GM18870 (cell line): ENCODE measurements around the gene CLIC4.
A peak's percentile ranks its signal among the peaks of the same experiment; 100 is the strongest.
"Not testable (repeated sequence)": the region's sequence is repeated elsewhere in the genome, so short reads cannot be mapped to it uniquely, and the experiment has no call there.

Source experiments
- ATAC-seq: cut with Tn5 transposase; IDR thresholded peaks from one replicate; pipeline ENCODE4 v1.9.1; 2021; ENCODE audit warnings: moderate library complexity; ENCODE audit not compliant: unreplicated experiment

CLIC4 gene

DNA sequence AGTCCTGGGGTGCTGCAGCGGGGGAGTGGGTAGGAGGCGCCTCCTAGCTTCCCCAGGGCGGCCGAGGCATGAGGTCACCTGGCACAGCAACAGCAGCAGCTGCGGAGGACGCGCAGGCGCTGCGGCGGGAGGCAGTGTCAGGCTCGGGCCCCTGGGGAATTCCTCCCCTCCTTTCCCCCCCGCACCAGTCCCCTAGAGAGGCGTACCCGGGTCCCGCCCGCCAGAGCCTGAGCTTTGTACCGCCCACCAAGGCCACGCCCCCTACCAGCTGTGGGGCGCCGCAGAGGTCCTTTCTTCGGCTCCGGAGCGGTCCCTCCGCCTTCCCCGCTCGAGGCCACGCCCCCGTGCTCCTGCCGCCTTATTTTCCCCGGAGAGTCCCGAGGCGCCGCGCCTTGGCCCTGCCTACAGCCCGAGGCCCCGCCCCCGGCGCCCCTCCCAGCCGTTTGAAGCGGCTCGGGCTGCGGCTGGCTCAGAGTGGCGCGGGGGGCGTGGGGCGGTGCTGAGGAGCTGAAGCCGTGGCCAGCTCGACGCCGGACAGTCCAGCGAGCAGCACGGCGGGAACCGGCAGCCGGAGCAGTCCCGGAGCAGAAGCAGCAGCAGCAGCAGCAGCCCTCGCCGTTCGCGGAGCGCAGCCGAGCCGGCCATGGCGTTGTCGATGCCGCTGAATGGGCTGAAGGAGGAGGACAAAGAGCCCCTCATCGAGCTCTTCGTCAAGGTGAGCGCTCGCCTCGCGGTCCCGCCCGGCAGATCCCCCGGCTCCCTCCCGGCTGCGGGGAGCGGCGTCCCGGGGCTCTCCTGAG is at the start of gene CLIC4:
Gene CLIC4, plus strand, starts transcription at position 537 of the 800 bp plus-strand sequence. Its CDS starts 107 bp downstream, at position 644.
- peak; percentile 55 for ATAC-seq

DNA sequence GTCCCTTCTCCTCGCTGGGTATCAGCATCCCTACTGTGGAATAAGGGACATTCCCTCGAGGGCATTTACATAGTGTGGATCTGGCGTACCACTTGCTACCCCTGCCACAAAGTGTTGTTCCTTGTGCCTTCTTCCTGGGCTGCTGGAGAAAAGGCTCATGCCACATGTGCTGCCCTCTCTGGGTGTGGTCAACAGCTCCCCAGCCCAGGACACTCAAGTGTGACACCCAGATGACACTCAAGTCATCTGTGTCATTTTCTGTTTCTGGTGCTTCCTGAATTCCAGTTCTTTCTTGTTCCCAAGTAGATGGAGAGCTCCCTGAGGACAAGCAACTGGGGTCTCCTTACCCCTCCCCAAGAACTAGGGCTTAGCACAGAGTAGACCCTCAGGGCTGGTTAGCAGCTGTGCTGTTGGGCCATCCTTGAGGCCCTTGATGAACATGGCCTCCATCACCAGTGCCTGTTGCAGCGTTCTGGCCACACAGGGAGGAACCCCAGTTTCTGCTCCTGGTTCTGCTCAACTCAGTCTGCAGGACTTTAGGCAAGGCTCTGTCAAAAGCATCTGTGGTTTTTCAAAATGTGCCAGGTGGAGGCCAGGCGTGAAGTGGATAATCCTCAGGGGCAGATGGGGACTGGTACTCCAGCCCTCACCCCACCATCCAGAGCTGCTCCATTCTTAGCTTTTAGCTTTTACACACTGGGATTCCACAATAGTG is 49.0 kb upstream of the CLIC4 start:
- no peak for ATAC-seq

DNA sequence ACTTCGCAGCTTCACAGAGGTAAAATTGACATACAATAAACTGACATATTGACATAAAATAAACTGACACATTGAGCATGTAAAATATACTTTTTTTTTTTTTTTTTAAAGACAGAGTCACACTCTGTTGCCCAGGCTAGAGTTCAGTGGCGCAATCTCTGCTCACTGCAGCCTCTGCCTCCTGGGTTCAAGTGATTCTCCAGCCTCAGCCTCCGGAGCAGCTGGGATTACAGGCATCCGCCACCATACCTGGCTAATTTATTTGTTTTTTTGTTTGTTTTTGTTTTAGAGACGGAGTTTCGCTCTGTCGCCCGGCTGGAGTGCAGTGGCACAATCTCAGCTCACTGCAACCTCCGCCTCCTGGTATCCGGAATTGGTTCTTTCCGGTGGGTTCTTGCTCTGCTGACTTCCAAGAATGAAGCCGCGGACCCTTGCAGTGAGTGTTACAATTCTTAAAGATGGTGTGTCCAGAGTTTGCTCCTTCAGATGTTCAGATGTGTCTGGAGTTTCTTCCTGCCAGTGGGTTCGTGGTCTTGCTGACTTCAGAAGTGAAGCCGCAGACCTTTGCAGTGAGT is 48.4 kb upstream of the CLIC4 start:
- no peak for ATAC-seq

DNA sequence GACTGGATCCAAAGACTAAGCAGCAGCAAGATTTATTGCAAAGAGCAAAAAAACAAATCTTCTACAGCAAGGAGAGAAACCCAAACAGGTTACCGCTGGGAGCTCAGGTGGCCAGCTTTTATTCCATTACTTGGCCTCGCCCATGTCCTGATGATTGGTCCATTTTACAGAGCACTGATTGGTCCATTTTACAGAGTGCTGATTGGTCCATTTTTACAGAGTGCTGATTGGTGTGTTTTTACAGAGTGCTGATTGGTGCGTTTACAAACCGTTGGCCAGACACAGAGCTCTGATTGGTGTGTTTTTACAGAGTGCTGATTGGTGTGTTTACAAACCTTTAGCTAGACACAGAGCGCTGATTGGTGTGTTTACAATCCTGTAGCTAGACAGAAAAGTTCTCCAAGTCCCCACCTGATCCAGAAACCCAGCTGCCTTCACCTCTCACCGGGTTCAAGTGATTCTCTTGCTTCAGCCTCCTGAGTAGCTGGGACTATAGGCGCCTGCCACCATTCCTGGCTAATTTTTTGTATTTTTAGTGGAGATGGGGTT is 47.7 kb upstream of the CLIC4 start:
- ATAC-seq, result not testable (repeated sequence)

DNA sequence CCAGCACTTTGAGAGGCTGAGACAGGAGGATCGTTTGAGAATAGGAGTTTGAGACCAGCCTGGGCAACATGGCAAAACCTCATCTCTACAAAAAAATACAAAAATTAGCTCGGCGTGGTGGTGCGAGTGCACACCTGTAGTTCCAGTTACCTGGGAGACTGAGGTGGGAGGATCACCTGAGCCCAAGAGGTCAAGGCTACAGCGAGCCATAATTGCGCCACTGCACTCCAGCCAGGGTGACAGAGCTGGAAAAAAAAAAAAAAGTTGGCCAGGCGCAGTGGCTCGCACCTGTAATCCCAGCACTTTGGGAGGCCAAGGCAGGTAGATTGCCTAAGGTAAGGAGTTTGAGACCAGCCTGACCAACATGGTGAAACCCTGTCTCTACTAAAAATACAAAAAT is 46.9 kb upstream of the CLIC4 start:
- not testable (repeated sequence) for ATAC-seq

DNA sequence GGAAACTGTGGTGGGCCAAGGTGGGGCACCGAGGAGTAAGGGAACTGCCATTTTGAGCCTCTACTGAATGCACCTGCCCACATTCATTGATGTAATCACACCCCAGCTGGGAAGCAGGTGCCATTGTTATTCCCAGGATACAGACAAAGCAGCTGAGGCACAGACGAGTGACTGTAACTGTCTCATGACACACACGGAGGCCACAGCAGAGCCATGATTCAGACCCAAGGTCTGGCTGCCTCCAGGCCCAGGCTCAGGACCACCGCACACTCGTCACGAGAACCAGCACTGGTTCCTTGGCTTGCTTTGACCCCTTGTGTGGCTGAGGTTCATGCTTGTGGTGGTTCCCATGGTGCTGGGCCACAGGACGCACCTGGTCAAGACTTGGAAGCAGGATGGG is 45.6 kb upstream of the CLIC4 start:
- ATAC-seq, result no peak

DNA sequence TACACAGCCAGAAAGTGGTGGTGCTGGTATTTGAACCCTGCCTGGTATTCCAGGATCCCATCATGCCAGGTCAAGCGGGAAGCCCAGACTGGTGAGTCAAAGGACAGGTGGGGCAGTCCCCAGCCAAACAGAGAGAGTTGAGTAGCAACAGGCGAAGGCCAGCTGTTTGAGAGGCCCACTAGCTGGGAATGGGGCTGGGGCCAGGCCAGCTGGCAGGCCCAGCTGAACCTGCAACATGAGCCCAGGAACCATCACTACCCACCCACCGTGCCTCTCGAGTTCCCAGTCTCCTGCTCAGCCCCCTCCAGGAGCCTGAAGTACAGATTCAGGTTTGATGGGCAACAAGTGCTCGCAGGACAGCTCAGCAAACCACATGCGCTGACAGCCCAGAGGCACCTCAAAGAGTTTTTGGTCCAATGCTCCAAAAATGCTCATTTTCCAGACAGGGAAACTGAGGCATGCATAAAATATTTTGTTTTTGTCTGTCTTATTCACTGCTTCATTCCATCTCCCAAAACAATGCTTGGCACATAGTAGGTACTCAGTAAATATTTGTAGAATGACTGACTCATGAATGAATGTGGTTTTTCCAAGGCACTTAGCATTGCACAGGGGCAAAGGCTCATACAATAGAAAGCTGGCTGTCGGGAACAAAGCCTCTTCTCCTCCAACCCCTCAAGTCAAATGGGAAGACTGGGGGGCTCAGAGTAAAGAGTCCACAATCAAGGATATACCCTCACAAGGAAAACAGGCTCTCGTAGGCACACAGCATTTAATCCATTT is 42.5 kb upstream of the CLIC4 start:
- ATAC-seq, result no peak

DNA sequence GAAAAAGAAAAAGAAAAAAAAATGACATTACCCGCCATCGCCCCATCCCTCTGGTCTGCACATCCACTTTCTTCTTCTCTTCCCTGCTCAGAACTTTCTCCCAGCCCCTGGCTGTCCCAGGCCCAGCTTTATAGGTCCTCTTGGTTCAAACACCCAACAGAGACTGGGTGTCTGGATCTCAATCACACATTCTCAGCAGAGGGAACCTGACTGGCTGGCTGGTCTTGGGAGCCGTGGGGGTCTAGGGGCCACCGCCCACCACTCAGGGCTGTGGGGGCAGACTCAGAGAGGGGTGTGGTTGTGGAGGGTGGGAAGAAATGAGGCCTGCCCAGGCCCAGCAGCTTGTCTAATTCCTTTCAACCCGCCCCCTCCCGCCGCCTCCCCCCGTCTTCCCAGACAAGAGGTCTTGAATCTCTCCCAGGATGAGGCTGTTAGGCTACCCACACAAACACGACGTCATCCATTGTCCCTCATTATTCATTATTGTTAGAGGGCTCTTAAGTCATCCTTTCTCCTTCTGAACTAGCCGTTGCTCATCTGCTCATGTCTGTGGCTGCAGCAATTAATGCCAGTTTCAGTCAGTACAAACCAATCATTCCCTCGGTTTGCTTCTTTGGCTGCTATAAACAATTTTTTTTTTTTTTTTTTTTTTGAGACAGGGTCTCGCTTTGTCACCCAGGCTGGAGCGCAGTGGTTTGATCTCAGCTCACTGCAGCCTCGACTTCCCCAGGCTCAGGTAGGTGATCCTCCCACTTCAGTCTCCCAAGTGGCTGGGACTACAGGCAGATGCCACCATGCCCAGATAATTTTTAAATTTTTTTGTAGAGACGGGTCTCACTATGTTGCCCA is 40.6 kb upstream of the CLIC4 start:
- ATAC-seq, result no peak

DNA sequence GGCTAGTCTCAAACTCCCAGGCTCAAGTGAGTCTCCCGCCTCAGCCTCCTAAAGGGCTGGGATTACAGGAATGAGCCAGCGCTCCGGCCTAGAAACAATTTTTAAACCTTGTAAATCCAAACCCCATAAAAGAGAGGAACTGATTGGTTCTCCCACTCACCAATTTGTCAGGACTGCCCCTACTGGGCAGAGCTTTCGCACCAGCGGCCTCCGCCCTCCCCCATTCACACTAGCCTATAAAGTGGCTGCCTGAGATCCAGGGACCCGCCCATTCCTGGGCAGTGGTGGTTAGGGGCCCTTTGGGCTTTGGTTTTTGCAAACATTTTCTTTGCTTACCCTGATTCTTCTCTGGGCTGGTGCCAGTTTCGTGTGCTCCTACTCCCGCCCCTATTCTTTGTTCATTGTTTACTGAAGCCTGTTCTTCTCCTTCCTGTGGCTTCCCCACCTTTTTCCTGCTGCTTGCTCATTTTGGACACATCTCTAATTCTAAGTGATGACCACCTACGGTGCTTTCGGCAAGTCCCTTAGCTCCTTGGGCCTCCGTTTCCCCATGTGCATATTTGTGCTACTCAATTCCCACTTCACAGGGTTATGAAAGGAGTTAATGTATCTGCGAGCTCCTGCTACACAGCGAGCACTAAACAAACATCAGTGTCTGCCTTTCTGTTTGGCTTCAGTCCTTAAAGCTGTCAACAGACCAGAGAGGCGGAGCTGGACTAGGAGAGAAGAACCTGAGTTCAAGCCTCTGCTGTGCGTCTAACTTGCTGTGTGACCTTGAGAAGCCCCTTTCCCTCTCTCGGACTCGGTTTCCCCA is 39.8 kb upstream of the CLIC4 start:
- no peak for ATAC-seq

DNA sequence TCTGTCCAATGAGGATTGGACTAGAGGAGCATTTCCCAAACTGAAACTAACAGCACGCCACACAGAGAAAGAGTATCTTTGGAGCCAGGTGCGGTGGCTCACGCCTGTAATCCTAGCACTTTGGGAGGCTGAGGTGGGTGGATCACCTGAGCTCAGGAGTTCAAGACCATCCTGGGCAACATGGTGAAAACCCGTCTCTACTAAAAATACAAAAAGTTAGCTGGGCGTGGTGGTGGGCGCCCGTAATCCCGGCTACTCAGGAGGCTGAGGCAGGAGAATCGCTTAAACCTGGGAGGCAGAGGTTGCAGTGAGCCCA is 39.2 kb upstream of the CLIC4 start:
- not testable (repeated sequence) for ATAC-seq

DNA sequence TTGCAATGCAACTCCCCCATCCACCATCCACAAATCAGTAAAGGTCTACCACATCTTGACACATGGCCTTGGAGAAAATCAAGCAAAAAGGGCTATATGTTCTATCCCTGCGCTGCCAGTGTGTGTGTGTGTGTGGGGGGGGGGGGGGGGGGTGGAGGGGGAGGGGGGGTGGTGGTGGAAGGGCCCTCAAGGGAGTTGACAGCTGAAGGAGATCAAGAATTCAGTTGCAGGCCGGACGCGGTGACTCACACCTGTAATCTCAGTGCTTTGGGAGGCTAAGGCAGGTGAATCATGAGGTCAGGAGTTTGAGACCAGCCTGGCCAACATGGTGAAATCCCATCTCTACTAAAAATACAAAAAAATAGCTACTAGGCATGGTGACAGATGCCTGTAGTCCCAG is 37.6 kb upstream of the CLIC4 start:
- ATAC-seq, result no peak

DNA sequence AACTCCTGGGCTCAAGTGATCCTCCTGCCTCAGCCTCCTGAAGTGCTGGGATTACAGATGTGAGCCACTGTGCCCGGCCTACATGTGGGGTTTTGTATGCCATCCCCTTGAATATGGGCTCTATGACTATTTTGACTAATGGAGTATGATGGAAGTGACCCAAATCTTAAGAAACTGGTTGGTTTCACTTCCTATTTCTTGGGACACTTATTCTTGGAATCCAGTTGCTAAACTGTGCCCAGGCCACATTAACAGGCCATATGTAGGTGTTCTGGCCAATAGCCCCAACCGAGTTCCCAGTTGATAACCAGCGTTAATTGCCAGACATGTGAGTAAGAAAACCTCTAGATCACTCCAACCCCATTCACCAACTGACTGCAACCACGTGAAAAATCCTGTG is 36.3 kb upstream of the CLIC4 start:
- ATAC-seq, result no peak

DNA sequence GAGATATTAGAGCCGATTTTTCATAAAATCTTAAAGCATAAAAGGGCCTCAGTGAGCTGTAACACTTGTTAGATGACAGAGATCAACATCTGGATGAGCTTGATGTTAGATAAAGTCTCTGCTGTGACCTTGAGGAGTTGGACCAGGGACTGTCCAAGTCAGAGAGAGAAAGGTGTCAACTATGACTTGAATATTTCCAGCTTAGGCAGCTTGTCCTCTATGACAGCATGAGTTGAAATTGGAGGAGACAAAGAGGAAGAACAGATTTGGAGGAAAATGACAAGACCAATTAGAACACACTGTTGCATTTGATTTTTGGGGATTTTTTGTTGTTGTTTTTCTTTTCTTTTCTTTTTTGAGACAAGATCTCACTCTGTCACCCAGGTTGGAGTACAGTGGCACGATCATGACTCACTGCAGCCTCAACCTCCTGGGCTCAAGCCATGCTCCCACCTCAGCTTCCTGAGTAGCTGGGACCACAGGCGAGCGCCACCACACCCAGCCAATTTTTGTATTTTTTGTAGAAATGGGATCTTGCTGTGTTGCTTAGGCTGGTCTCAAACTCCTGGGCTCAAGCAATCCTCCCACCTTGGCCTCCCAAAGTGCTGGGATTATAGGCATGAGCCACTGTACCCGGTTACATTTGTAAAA is 35.3 kb upstream of the CLIC4 start:
- no peak for ATAC-seq

DNA sequence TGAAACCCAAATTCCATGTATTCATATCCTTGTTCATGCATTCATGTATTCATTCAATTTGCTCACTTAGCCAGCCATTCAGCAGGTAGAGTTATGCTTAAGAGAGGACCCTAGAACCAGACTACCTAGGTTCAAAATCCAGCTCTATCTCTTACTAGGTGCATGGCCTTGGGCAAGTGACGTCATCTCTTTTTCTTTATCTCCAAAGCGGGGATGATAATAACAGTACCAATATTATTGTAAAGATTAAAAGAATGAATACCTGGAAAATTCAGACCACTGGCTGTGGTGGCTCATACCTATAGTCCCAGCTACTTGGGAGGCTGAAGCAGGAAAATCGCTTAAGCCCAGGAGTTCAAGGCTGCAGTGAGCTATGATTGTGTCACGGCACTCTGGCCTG is 33.9 kb upstream of the CLIC4 start:
- no peak for ATAC-seq

DNA sequence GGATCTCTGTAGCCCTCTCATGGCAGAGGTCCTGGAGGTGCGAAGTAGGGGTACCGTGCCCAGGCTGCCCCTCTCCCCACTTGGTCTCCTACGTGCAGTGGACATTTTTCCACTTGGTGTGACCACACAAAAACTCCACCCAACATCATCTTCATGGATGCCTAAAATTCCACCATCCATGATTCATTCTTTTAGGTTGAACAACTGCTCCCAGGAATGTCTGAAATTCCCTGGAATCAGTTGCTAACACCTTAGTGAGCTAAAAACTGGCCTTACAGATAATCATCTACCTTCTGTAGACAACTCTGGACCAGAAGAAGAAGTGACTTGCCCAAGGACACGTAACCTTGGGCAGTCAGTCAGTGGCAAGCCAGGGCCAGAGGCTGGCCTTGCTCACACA is 32.1 kb upstream of the CLIC4 start:
- ATAC-seq, result no peak

DNA sequence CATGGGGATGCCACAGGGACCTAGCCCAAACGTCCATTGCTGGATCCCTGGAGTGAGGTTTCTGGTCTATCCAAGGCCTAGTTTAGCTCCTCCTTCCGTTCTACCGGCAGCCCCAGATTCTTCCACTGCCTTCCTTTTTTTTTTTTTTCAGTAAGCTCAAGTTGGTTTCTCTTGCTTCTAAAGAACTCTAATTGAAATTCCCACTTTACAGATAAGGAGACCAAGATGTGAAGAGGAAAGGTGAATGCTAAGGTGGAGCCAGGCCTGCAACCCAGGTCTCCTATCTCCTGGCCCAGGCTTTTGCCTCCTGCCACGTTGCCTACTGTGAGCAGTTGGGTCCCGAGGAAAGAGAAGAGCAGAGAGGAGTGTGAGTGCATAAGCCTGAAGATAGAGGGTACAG is 31.5 kb upstream of the CLIC4 start:
- no peak for ATAC-seq

DNA sequence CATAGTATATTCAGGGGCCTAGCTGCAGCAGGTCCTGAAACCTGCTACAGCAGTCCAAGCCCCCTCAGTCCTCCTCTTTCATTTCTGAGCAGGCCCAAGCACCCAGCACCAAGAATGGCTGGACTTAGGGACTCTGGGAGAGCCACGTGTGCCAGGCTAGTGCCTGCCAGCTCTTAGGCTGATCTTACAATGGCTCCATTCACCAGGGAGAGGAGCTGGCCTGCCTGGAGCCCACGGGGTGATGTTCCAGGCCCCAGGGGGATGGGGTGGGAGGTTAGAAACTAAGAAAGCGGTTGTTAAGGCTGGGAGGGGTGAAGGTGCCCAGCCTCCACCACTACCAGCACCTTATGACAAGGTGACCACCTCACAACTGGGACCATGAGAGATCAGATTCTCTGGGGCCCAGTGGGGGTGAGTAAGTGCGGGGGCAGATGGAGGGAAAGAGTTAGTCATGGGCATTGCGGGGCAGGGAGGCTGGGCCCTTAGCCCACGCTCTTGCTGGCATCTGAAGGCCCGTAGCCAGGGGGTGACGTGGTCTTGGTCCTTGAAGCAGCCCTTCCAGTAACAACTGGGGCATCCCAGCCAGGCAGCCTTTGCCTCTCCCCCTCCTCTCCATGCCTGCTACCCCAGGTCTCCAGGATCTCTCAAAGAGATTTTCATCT is 30.3 kb upstream of the CLIC4 start:
- no peak for ATAC-seq

DNA sequence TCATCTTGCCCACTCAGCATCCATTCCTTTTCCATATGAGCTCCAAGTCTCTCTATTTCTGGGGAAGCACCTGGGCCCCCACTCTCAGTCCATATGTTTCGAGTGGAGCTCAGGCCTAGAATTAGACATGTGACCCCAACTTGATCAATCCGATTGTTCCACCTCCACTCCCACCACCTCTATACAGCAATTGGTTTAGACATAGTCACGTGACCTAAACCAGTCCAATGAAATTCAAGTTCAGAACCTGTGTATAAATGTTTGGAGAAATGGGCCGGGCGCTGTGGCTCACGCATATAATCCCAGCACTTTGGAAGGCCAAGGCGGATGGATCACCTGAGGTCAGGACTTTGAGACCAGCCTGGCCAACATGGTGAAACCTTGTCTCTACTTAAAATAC is 29.6 kb upstream of the CLIC4 start:
- no peak for ATAC-seq
